ENCODE results near the gene BEND5.

BEND5 gene

DNA sequence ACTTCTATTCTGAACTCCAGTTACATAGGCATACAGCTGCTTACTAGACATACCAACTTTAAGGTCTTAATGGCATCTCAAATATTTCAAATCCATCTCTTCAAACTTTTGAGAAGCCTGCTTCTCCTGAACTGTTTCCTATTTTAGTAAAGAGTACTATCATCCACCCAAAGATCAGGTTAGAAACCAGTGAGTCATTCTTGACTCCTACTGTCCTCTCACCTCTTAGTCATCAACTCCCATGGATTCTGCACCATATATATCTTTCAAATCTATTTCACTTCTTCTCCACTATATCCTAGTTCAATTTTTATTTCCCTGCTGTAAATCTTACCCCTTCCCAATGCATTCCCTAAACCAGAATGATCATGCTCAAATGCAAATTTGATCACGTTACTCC lies 18.1 kb upstream of the BEND5 start:
- Histone ChIP-seq H3K4me3 (ENCODE audit: low read depth, low read length) (no peak overlapping the region), H3K18ac (ENCODE audit: low read length) (no peak overlapping the region), H3K79me2 (ENCODE audit: control insufficient read depth, insufficient read depth, low read length, poor library complexity) (no peaks in the 10 kb centered on the region), H3K27me3 (ENCODE audit: insufficient read depth, low read length) (no peaks in the 10 kb centered on the region), H3K4me1 (ENCODE audit: control insufficient read depth in 1 of 2, insufficient read depth in 2 of 2, low read length in 2 of 2) (no peaks in the 10 kb centered on the region), H3K9ac (ENCODE audit: low read length) (no peak overlapping the region), H4K91ac (ENCODE audit: low read depth, low read length) (no peak overlapping the region), H2AK5ac (ENCODE audit: low read length) (no peak overlapping the region), H3K4me2 (ENCODE audit: low read length) (no peak overlapping the region), H3K27ac (ENCODE audit: low read depth, low read length) (no peak overlapping the region), H2BK12ac (ENCODE audit: low read length) (no peak overlapping the region), H4K8ac (ENCODE audit: low read depth, low read length) (no peak overlapping the region), H3K79me1 (ENCODE audit: low read length) (no peaks in the 10 kb centered on the region), H3K23ac (ENCODE audit: low read length) (no peak overlapping the region), H2BK120ac (ENCODE audit: insufficient read depth, low read length, poor library complexity) (no peak overlapping the region), H2AFZ (ENCODE audit: insufficient read depth, low read length, poor library complexity) (no peak overlapping the region), H3K9me3 (ENCODE audit: insufficient read depth, low read depth, low read length) (no peaks in the 10 kb centered on the region), H3K36me3 (ENCODE audit: control insufficient read depth in 1 of 2, insufficient read depth in 2 of 2, low read length in 2 of 2) (no peaks in the 10 kb centered on the region), H4K12ac (ENCODE audit: low read depth, low read length) (no peak overlapping the region), H3K14ac (ENCODE audit: low read length) (no peak overlapping the region), H2BK5ac (ENCODE audit: low read depth, low read length, poor library complexity) (no peak overlapping the region), H3K4ac (ENCODE audit: low read depth, low read length) (no peak overlapping the region)
- no CpG with 5 or more reads among the region's 1 CpG for WGBS (ENCODE audit: extremely low coverage, insufficient coverage, insufficient read length)
- DNase-seq, result no peak

DNA sequence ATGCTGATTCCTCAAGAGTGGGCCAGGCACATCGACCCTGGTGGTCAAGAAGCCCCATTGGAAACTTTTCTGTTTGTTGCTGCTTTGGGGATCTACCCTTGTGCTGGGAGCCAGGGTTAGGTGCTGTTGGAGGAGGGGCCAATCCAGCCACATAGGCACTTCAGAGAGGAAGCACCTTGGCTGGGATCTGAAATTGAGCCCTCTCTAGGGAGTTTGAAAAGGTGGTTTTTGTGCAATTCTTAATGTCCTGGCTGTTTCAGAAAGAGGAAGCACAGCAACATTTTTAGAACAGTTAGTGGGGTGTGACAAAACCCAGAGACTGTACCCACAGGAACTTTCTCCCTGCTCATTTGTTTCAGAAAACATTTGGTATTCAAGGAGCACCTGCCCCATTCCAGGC lies 17.2 kb upstream of the BEND5 start:
- Histone ChIP-seq H2BK12ac (ENCODE audit: low read length) (no peak overlapping the region), H4K8ac (ENCODE audit: low read depth, low read length) (no peak overlapping the region), H3K79me2 (ENCODE audit: control insufficient read depth, insufficient read depth, low read length, poor library complexity) (no peaks in the 10 kb centered on the region), H2BK120ac (ENCODE audit: insufficient read depth, low read length, poor library complexity) (no peak overlapping the region), H2BK5ac (ENCODE audit: low read depth, low read length, poor library complexity) (no peak overlapping the region), H2AFZ (ENCODE audit: insufficient read depth, low read length, poor library complexity) (no peak overlapping the region), H3K9me3 (ENCODE audit: insufficient read depth, low read depth, low read length) (no peaks in the 10 kb centered on the region), H3K23ac (ENCODE audit: low read length) (no peak overlapping the region), H3K4me3 (ENCODE audit: low read depth, low read length) (no peak overlapping the region), H3K18ac (ENCODE audit: low read length) (no peak overlapping the region), H3K4ac (ENCODE audit: low read depth, low read length) (no peak overlapping the region), H3K4me2 (ENCODE audit: low read length) (no peak overlapping the region), H2AK5ac (ENCODE audit: low read length) (no peak overlapping the region), H3K9ac (ENCODE audit: low read length) (no peak overlapping the region), H3K79me1 (ENCODE audit: low read length) (no peaks in the 10 kb centered on the region), H4K91ac (ENCODE audit: low read depth, low read length) (no peak overlapping the region), H3K4me1 (ENCODE audit: control insufficient read depth in 1 of 2, insufficient read depth in 2 of 2, low read length in 2 of 2) (no peaks in the 10 kb centered on the region), H3K27me3 (ENCODE audit: insufficient read depth, low read length) (no peaks in the 10 kb centered on the region), H3K14ac (ENCODE audit: low read length) (no peak overlapping the region), H3K36me3 (ENCODE audit: control insufficient read depth in 1 of 2, insufficient read depth in 2 of 2, low read length in 2 of 2) (no peaks in the 10 kb centered on the region), H3K27ac (ENCODE audit: low read depth, low read length) (no peak overlapping the region), H4K12ac (ENCODE audit: low read depth, low read length) (no peak overlapping the region)
- no peak for DNase-seq
- no CpG with 5 or more reads among the region's 1 CpG for WGBS (ENCODE audit: extremely low coverage, insufficient coverage, insufficient read length)

DNA sequence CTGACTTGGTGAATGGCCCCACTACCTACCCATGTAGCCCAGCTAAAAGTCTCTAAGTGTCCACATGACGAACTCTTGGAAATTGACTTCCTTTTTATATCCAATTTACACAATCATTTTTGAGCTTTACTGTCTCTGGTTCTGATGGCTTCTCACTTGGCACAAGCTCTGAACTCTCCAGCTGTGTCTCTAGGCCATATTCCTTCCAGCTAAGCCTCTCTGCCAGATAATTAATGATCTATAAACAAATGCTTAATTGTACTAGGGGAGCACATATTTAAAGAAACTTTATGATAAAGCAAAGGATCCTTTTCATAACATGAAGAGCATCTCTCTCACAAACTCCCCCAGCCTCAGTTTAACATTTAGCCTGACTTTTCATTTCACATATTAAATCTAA lies 16.3 kb upstream of the BEND5 start:
- H3K4me1 ChIP-seq (ENCODE audit: control insufficient read depth in 1 of 2, insufficient read depth in 2 of 2, low read length in 2 of 2), result no peaks in the 10 kb centered on the region
- H4K8ac ChIP-seq (ENCODE audit: low read depth, low read length), result no peak overlapping the region
- no peak overlapping the region for H2AK5ac ChIP-seq (ENCODE audit: low read length)
- H3K9ac ChIP-seq (ENCODE audit: low read length), result no peak overlapping the region
- no peak overlapping the region for H3K14ac ChIP-seq (ENCODE audit: low read length)
- no peak overlapping the region for H4K91ac ChIP-seq (ENCODE audit: low read depth, low read length)
- no peak overlapping the region for H4K12ac ChIP-seq (ENCODE audit: low read depth, low read length)
- no peak overlapping the region for H3K18ac ChIP-seq (ENCODE audit: low read length)
- no peak overlapping the region for H2AFZ ChIP-seq (ENCODE audit: insufficient read depth, low read length, poor library complexity)
- no peak for DNase-seq
- H3K4me2 ChIP-seq (ENCODE audit: low read length), result no peak overlapping the region
- H3K79me1 ChIP-seq (ENCODE audit: low read length), result no peaks in the 10 kb centered on the region
- no peak overlapping the region for H3K4ac ChIP-seq (ENCODE audit: low read depth, low read length)
- no CpG with 5 or more reads among the region's 1 CpG for WGBS (ENCODE audit: extremely low coverage, insufficient coverage, insufficient read length)
- H3K27ac ChIP-seq (ENCODE audit: low read depth, low read length), result no peak overlapping the region
- no peaks in the 10 kb centered on the region for H3K27me3 ChIP-seq (ENCODE audit: insufficient read depth, low read length)
- H3K23ac ChIP-seq (ENCODE audit: low read length), result no peak overlapping the region
- H2BK5ac ChIP-seq (ENCODE audit: low read depth, low read length, poor library complexity), result no peak overlapping the region
- H3K9me3 ChIP-seq (ENCODE audit: insufficient read depth, low read depth, low read length), result no peaks in the 10 kb centered on the region
- H3K4me3 ChIP-seq (ENCODE audit: low read depth, low read length), result no peak overlapping the region
- H2BK12ac ChIP-seq (ENCODE audit: low read length), result no peak overlapping the region
- H3K79me2 ChIP-seq (ENCODE audit: control insufficient read depth, insufficient read depth, low read length, poor library complexity), result no peaks in the 10 kb centered on the region
- no peaks in the 10 kb centered on the region for H3K36me3 ChIP-seq (ENCODE audit: control insufficient read depth in 1 of 2, insufficient read depth in 2 of 2, low read length in 2 of 2)
- H2BK120ac ChIP-seq (ENCODE audit: insufficient read depth, low read length, poor library complexity), result no peak overlapping the region

DNA sequence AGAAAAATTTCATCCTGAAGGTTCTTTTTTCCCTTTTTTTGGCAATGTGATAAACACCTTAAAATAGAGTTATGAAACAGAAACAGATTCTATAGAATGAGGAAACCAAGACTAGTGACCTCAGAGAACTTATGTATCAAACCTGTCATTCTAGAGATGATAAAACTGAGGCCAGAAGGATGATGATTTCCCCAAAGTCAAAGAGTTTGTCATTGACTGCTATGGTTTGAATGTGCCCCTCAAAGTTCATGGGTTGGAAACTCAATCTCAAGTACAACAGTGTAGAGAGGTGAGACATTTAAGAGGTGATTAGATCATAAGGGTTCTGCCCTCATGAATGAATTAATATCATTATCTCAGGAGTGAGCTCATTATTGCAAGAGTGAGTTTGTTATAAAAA lies 13.7 kb upstream of the BEND5 start:
- Histone ChIP-seq H3K4me1 (ENCODE audit: control insufficient read depth in 1 of 2, insufficient read depth in 2 of 2, low read length in 2 of 2) (no peaks in the 10 kb centered on the region), H4K12ac (ENCODE audit: low read depth, low read length) (no peak overlapping the region), H3K9ac (ENCODE audit: low read length) (no peak overlapping the region), H3K23ac (ENCODE audit: low read length) (no peak overlapping the region), H3K79me2 (ENCODE audit: control insufficient read depth, insufficient read depth, low read length, poor library complexity) (no peaks in the 10 kb centered on the region), H4K91ac (ENCODE audit: low read depth, low read length) (no peak overlapping the region), H3K4ac (ENCODE audit: low read depth, low read length) (no peak overlapping the region), H3K14ac (ENCODE audit: low read length) (no peak overlapping the region), H3K27me3 (ENCODE audit: insufficient read depth, low read length) (no peaks in the 10 kb centered on the region), H4K8ac (ENCODE audit: low read depth, low read length) (no peak overlapping the region), H3K18ac (ENCODE audit: low read length) (no peak overlapping the region), H3K4me3 (ENCODE audit: low read depth, low read length) (no peak overlapping the region), H3K27ac (ENCODE audit: low read depth, low read length) (no peak overlapping the region), H2BK5ac (ENCODE audit: low read depth, low read length, poor library complexity) (no peak overlapping the region), H3K9me3 (ENCODE audit: insufficient read depth, low read depth, low read length) (no peaks in the 10 kb centered on the region), H2AK5ac (ENCODE audit: low read length) (no peak overlapping the region), H2AFZ (ENCODE audit: insufficient read depth, low read length, poor library complexity) (no peak overlapping the region), H2BK12ac (ENCODE audit: low read length) (no peak overlapping the region), H2BK120ac (ENCODE audit: insufficient read depth, low read length, poor library complexity) (no peak overlapping the region), H3K79me1 (ENCODE audit: low read length) (no peaks in the 10 kb centered on the region), H3K36me3 (ENCODE audit: control insufficient read depth in 1 of 2, insufficient read depth in 2 of 2, low read length in 2 of 2) (no peaks in the 10 kb centered on the region), H3K4me2 (ENCODE audit: low read length) (no peak overlapping the region)
- no peak for DNase-seq

DNA sequence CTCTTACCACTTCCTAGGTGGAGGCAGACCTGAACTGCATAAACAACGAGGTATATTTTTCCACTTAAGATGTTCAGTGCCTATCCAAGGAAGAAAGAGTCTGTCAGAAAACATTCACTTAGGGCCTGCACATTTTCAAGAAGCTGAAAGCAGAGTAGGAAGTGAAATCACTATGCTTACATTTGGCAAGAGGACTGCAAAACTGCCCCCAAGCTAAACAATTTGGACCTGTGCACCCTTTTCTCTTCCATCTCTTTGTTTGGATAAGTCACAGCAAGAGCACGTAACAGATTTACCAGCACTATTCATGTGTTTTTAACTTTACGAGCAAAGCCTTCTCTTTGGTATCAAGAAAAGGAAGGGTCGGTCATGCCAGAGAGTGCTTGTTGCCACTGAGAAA lies 13.2 kb upstream of the BEND5 start:
- H2BK5ac ChIP-seq (ENCODE audit: low read depth, low read length, poor library complexity), result no peak overlapping the region
- WGBS (ENCODE audit: extremely low coverage, insufficient coverage, insufficient read length), result no CpG with 5 or more reads among the region's 4 CpGs
- no peak for DNase-seq
- H3K4ac ChIP-seq (ENCODE audit: low read depth, low read length), result no peak overlapping the region
- no peak overlapping the region for H2BK12ac ChIP-seq (ENCODE audit: low read length)
- no peak overlapping the region for H3K4me3 ChIP-seq (ENCODE audit: low read depth, low read length)
- no peak overlapping the region for H3K4me2 ChIP-seq (ENCODE audit: low read length)
- H3K4me1 ChIP-seq (ENCODE audit: control insufficient read depth in 1 of 2, insufficient read depth in 2 of 2, low read length in 2 of 2), result no peaks in the 10 kb centered on the region
- H2AK5ac ChIP-seq (ENCODE audit: low read length), result no peak overlapping the region
- no peak overlapping the region for H4K91ac ChIP-seq (ENCODE audit: low read depth, low read length)
- no peaks in the 10 kb centered on the region for H3K79me2 ChIP-seq (ENCODE audit: control insufficient read depth, insufficient read depth, low read length, poor library complexity)
- no peak overlapping the region for H2BK120ac ChIP-seq (ENCODE audit: insufficient read depth, low read length, poor library complexity)
- no peak overlapping the region for H3K23ac ChIP-seq (ENCODE audit: low read length)
- no peak overlapping the region for H3K9ac ChIP-seq (ENCODE audit: low read length)
- H3K36me3 ChIP-seq (ENCODE audit: control insufficient read depth in 1 of 2, insufficient read depth in 2 of 2, low read length in 2 of 2), result no peaks in the 10 kb centered on the region
- no peak overlapping the region for H3K14ac ChIP-seq (ENCODE audit: low read length)
- no peak overlapping the region for H2AFZ ChIP-seq (ENCODE audit: insufficient read depth, low read length, poor library complexity)
- no peak overlapping the region for H4K12ac ChIP-seq (ENCODE audit: low read depth, low read length)
- H3K79me1 ChIP-seq (ENCODE audit: low read length), result no peaks in the 10 kb centered on the region
- no peak overlapping the region for H4K8ac ChIP-seq (ENCODE audit: low read depth, low read length)
- H3K9me3 ChIP-seq (ENCODE audit: insufficient read depth, low read depth, low read length), result no peaks in the 10 kb centered on the region
- H3K27me3 ChIP-seq (ENCODE audit: insufficient read depth, low read length), result no peaks in the 10 kb centered on the region
- H3K18ac ChIP-seq (ENCODE audit: low read length), result no peak overlapping the region
- H3K27ac ChIP-seq (ENCODE audit: low read depth, low read length), result no peak overlapping the region

All from trophoblast cell (in vitro differentiated cells and primary cell).